CD4-positive, alpha-beta memory T cell (primary cell): Measurements from ENCODE around the gene ASB10. TPM values are rescaled to one million over a fixed set of nuclear protein-coding genes. Genes with fewer than 3 reads are reported as not detected.

Experiments
- CTCF ChIA-PET: fragments of 350-600 bp; sonication (Branson Sonifier 250); formaldehyde crosslinking; loops from one replicate; lab custom pipeline; 2021; ENCODE audit warnings: inconsistent platforms; ENCODE audit not compliant: partially characterized antibody; lab: Charles Lee
- POLR2A ChIA-PET: fragments of 350-600 bp; sonication (Branson Sonifier 250); formaldehyde crosslinking; loops from one replicate; lab custom pipeline; 2021; ENCODE audit not compliant: partially characterized antibody; lab: Charles Lee
- DNase-seq, 5 donors: peaks; one replicate each; pipeline versions ENCODE4 v3.0.0 to v3.0.0-alpha.2; 2020 to 2022; ENCODE audit warnings: mixed read lengths in 1 of 5
- H3K27ac ChIP-seq: one replicate; pipeline ENCODE4 v1.7.0; 2013; ENCODE audit warnings: low read depth, low read length
- H3K27me3 ChIP-seq: 2 replicates; pipeline ENCODE4 v1.7.0; 2013; ENCODE audit warnings: mild to moderate bottlenecking, low read length, moderate library complexity; ENCODE audit not compliant: insufficient read depth
- H3K36me3 ChIP-seq: 2 replicates; pipeline ENCODE4 v1.7.0; 2013; ENCODE audit warnings: mild to moderate bottlenecking, low read length, moderate library complexity; ENCODE audit not compliant: insufficient read depth
- H3K4me1 ChIP-seq: 2 replicates; pipeline ENCODE4 v1.7.0; 2013; ENCODE audit warnings: mild to moderate bottlenecking, low read length, moderate library complexity; ENCODE audit not compliant: insufficient read depth
- H3K4me3 ChIP-seq, 2 donors: one replicate each; pipeline ENCODE4 v1.7.0; 2013; ENCODE audit warnings: low read length in 2 of 2, mild to moderate bottlenecking in 1 of 2
- H3K9me3 ChIP-seq, 2 donors: one replicate each; pipeline ENCODE4 v1.7.0; 2013; ENCODE audit warnings: low read length in 2 of 2, control low read depth in 1 of 2; ENCODE audit not compliant: control insufficient read depth in 1 of 2
- H3K27ac Mint-ChIP-seq, 7 donors: one replicate each; pipeline ENCODE4 v1.8.0; 2020 to 2021; ENCODE audit warnings: mixed read lengths in 7 of 7, mild to moderate bottlenecking in 6 of 7, inconsistent platforms in 3 of 7, moderate library complexity in 3 of 7
- H3K27me3 Mint-ChIP-seq, 2 donors: one replicate each; pipeline ENCODE4 v1.8.0; 2020 to 2021; ENCODE audit warnings: mixed read lengths in 2 of 2
- H3K36me3 Mint-ChIP-seq, 2 donors: one replicate each; pipeline ENCODE4 v1.8.0; 2020 to 2021; ENCODE audit warnings: mixed read lengths in 2 of 2, inconsistent platforms in 1 of 2, mild to moderate bottlenecking in 1 of 2
- H3K4me1 Mint-ChIP-seq, 4 donors: one replicate each; pipeline ENCODE4 v1.8.0; 2020 to 2021; ENCODE audit warnings: mixed read lengths in 4 of 4, mild to moderate bottlenecking in 1 of 4
- H3K4me3 Mint-ChIP-seq, 8 donors: one replicate each; pipeline ENCODE4 v1.8.0; 2020 to 2021; ENCODE audit warnings: mixed read lengths in 8 of 8, mild to moderate bottlenecking in 7 of 8, moderate library complexity in 6 of 8, inconsistent platforms in 3 of 8
- H3K9me3 Mint-ChIP-seq, 8 donors: one replicate each; pipeline ENCODE4 v1.8.0; 2020 to 2021; ENCODE audit warnings: mixed read lengths in 8 of 8, mild to moderate bottlenecking in 5 of 8, inconsistent platforms in 3 of 8, moderate library complexity in 1 of 8
- intact Hi-C: fragments of 100-400 bp; cut with micrococcal nuclease; formaldehyde crosslinking; loops from one replicate; pipeline ENCODE4 v1.15.1; 2023
- polyA plus RNA-seq, 2 donors: library from polyadenylated mRNA; unstranded; fragments of 300-500 nt; fragmentation: Illumina TruSeq; gene quantifications; one replicate each; pipeline ENCODE4 v1.2.3, GENCODE V29; 2021
- total RNA-seq, 2 experiments: library from RNA; stranded (reverse); gene quantifications; one replicate each; pipeline ENCODE4 v1.2.3, GENCODE V29; 2021

ASB10 gene
- total and polyA plus RNA-seq, 4 experiments from 2014 or later = not detected

DNA sequence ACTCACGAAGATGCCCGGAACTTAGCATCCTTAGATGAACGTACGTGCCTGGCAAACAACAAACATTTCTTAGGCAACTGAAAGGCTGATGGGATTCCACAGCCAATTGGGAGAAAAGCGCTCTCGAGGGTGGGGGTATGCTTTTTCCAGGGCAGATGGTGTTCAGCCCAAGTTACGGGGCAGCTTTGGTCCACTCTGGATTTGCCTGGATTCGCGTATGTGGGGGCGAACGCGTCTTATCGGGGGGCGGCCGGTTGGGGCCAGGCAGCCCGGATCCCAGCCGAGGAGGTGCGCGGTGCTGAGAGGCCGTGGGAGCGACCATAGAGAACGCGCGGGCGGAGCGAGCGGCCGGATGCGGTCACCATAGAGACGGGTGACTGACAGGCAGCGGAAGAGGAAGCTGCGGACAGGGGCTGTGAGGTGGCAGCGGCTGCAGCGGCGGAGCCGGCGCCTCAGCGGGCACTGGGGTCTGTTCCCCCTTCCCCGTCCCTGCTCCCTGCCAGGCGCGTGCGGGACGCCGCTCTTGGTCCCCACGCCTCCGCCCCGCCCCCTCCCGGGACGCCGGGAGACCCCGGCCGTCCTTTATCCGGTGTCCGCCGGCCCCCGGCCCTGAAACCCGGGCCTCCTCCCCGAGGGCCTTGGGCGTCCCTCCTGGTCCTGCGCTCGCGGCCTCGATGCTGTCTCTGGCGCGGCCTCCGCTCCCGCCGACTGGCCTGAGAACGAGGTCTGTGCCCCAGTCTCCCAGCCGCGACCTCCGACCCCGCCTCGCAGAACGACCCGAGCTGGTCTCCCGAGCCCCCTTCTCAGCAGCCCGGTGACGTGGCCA lies 45.3 kb upstream of the ASB10 start, which contains the start of gene CHPF2:
Gene CHPF2, plus strand, starts transcription at position 393 of the 826 bp plus-strand sequence. CDS start 1,529 bp downstream, outside the sequence.
- peaks cover 18 to 55% (median 33%) of the 10 kb centered on the region in 4 donors for H3K4me1 Mint-ChIP-seq

DNA sequence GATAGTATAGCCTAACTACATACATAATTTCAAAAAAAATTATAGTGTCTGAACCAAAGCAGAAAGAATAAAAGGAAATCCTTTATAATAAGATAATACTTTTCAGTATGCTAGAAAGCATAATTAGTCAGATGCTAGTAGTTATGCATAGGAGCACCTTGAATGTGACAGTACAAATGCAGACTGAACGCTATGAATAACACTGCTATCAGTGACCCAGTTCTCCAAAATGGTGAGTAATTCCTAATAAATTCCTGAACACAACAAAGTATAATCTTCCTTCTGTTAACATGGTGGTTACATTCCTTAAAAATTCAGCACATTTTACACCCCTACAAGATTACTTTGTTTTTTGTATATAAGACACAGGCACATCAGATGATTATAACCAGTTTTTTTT lies 44.0 kb upstream of the ASB10 start:
- POLR2A ChIA-PET = no interaction called here

More for the DNA sequence above, 45.3 kb upstream of the ASB10 start, which contains the start of gene CHPF2:
- peak within 1 kb of the TSS; percentile 85 for H3K27ac ChIP-seq
- Mint-ChIP-seq H3K9me3 (no peaks in the 10 kb centered on the region), H3K27ac (peak within 1 kb of the TSS; percentile 95 to 99 (median 98)), H3K4me3 (peak within 1 kb of the TSS; percentile 98 to 100 (median 99)), H3K27me3 (no peaks in the 10 kb centered on the region), H3K36me3 (peaks cover 11 to 28% of the 10 kb centered on the region in 2 donors)
- ChIA-PET CTCF (interaction anchor here (2.1 kb wide), 1 partner anchor 11 kb away, joined by 16 read pairs; no protein-coding TSS in a partner anchor), POLR2A (interaction anchor here (0.9 to 3.6 kb wide), 6 partner anchors 11 to 115 kb away, joined by 3 to 50 read pairs (median 4); no protein-coding TSS in a partner anchor)
- no peaks in the 10 kb centered on the region for H3K27me3 ChIP-seq
- DNase-seq = peak; percentile 83 to 90 (median 87)
- H3K9me3 ChIP-seq = no peaks in the 10 kb centered on the region
- peaks cover 38% of the 10 kb centered on the region for H3K4me1 ChIP-seq
- peaks cover 22% of the 10 kb centered on the region for H3K36me3 ChIP-seq
- intact Hi-C loops = loop anchor here (1.0 to 5.0 kb wide), 3 partner anchors 12 to 400 kb away; partner anchors contain the start of genes FASTK and TMUB1
- H3K4me3 ChIP-seq = peak within 1 kb of the TSS; percentile 75 to 94

DNA sequence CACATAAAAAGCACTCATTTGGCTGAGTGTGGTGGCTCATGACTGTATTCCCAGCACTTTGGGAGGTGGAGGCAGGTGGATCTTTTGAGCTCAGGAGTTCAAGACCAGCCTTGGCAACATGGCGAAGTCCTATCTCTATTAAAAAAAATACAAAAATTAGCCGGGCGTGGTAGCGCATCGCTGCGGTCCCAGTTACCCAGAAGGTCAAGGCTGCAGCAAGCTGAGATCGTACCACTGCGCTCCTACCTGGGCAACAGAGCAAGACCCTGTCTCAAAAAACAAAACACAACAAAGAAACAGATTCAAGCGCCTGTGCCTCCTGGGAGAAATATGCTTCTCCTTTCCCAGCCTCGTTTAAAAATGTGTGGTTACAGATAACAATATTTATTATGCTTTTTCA lies 42.2 kb upstream of the ASB10 start:
- Mint-ChIP-seq H3K36me3 (peaks cover 16 to 36% of the 10 kb centered on the region in 2 donors), H3K27me3 (no peaks in the 10 kb centered on the region), H3K4me3 (no peak overlapping the region), H3K9me3 (no peaks in the 10 kb centered on the region), H3K27ac (no peak overlapping the region), H3K4me1 (peaks cover 38 to 64% (median 51%) of the 10 kb centered on the region in 4 donors)
- ChIA-PET POLR2A (interaction anchor here (0.6 kb wide), 1 partner anchor 29 kb away, joined by 4 read pairs; no protein-coding TSS in a partner anchor), CTCF (interaction anchor here (0.7 kb wide), 1 partner anchor 47 kb away, joined by 3 read pairs; no protein-coding TSS in a partner anchor)
- Histone ChIP-seq H3K27ac (no peak overlapping the region), H3K4me3 (no peak overlapping the region), H3K27me3 (no peaks in the 10 kb centered on the region), H3K36me3 (peaks cover 7% of the 10 kb centered on the region), H3K4me1 (peaks cover 47% of the 10 kb centered on the region), H3K9me3 (no peaks in the 10 kb centered on the region)
- intact Hi-C loops = no loop called here
- no peak for DNase-seq

More for the DNA sequence above, 44.0 kb upstream of the ASB10 start:
- Histone ChIP-seq H3K9me3 (no peaks in the 10 kb centered on the region), H3K27ac (no peak overlapping the region), H3K4me1 (peaks cover 43% of the 10 kb centered on the region), H3K36me3 (peaks cover 11% of the 10 kb centered on the region), H3K4me3 (no peak overlapping the region), H3K27me3 (no peaks in the 10 kb centered on the region)
- Mint-ChIP-seq H3K27me3 (no peaks in the 10 kb centered on the region), H3K9me3 (no peaks in the 10 kb centered on the region), H3K4me1 (peaks cover 28 to 63% (median 38%) of the 10 kb centered on the region in 4 donors), H3K27ac (peak overlapping the region in 5 of 7 donors; percentile 40 to 99 (median 97)), H3K36me3 (peaks cover 3 to 23% of the 10 kb centered on the region in 2 donors), H3K4me3 (peak overlapping the region in 6 of 8 donors; percentile 18 to 99 (median 97))
- CTCF ChIA-PET = no interaction called here
- DNase-seq = no peak
- intact Hi-C loops = loop anchor here (5.0 kb wide), 1 partner anchor 149 kb away; the partner anchor contains the start of genes FASTK and TMUB1

DNA sequence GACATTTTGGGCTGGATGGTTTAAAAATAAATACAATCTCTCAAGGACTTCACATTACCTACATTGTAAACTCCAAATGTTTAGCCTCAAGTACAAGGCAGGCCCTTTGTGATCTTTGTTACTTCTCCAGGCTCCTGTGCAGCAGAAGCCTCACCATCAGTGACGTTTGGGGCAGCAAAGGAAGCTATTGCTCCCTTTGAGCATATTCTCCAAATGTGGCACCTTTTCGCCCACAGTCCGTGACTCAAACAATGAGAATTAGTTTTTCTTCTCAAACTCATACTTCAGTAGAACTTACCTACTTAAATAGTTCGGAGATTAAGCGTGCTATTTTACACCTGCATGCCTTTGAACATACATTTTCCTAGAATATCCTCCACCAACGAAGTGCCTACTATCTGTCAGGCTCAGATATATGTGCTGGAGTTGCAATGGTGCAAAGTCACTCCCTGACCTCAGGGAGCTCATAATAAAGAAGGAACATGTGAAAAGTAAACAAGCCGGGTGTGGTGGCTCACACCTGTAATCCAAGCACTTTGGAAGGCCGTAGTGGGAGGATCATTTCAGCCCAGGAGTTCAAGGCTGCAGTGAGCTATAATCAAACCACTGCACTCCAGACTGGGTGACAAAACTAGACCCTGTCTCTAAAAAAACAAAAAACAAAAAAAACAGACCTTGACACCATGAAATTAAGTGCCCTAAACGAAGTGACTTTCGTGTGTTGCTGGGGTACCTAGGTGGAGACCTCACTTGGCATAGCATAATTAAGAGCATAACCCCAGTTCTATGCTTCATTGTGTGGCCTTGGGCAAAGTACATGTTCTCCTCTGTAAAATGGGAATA lies 41.2 kb upstream of the ASB10 start:
- Histone ChIP-seq H3K27ac (peak overlapping the region; percentile 83), H3K4me3 (peak overlapping the region; percentile 62 to 80), H3K9me3 (no peaks in the 10 kb centered on the region), H3K4me1 (peaks cover 37% of the 10 kb centered on the region), H3K27me3 (no peaks in the 10 kb centered on the region), H3K36me3 (peaks cover 17% of the 10 kb centered on the region)
- intact Hi-C loops = no loop called here
- Mint-ChIP-seq H3K36me3 (peaks cover 18 to 36% of the 10 kb centered on the region in 2 donors), H3K27ac (peak overlapping the region; percentile 95 to 98 (median 96)), H3K4me3 (peak overlapping the region; percentile 95 to 100 (median 96)), H3K27me3 (no peaks in the 10 kb centered on the region), H3K4me1 (peaks cover 31 to 59% (median 44%) of the 10 kb centered on the region in 4 donors), H3K9me3 (no peaks in the 10 kb centered on the region)
- POLR2A ChIA-PET = interaction anchor here (0.7 to 3.6 kb wide), 8 partner anchors 10 to 1513 kb away, joined by 3 to 32 read pairs (median 7); no protein-coding TSS in a partner anchor
- DNase-seq = no peak
- CTCF ChIA-PET = interaction anchor here (1.3 to 2.9 kb wide), 3 partner anchors 9 to 265 kb away, joined by 3 to 33 read pairs (median 4); no protein-coding TSS in a partner anchor

DNA sequence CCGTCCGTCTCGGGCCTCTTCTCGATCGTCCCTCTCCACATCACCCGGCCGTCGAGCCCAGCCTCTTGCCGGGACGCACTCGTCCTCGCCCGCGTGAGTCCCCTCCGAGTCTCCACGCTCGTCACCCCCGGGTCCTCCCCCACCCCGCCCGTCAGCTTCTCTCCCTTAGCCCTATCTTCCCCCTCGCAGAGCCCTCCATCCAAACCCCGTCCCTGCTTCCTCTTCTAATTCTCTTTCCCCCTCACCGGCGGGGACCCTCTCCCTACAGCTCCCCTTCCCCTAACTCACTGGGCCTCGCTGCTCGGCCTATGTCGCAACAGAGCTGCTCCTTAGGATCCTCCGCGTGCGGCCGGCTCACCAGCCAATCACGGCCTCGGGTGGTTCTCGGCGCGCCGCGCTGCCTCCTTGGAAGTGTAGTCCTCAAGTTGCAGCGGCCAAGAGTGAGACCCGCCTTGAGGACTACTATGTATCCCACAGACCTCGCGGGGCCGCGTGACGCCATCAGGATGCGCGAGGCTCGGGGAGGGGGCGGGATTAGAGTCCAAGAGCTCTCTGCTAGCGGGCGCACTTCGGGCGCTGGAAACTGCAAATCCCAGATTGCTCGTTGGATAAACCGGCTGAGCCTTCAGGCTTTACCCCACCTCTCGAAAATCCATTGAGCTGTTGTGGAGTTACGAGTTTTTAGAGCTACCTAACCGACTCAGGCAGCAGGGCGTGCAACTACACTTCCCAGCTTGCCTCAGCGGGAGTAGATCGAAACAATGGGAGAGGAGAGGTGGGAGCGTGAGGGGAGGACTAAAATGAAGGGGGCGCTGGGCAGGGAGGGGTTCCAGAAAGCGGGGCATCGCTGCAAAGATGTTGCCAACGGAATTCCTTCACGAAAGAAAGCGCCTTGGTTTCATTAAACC lies 40.1 kb upstream of the ASB10 start, which contains the start of gene ABCF2:
Gene ABCF2, minus strand, starts transcription at position 331 of the 908 bp plus-strand sequence. CDS start 747 bp downstream, outside the sequence.
- DNase-seq = peak; percentile 94 to 99 (median 95)
- Histone ChIP-seq H3K36me3 (peaks cover 28% of the 10 kb centered on the region), H3K4me3 (peak within 1 kb of the TSS; percentile 62 to 80), H3K4me1 (peaks cover 34% of the 10 kb centered on the region), H3K27ac (peak within 1 kb of the TSS; percentile 83), H3K9me3 (no peaks in the 10 kb centered on the region), H3K27me3 (no peaks in the 10 kb centered on the region)
- peak within 1 kb of the TSS; percentile 95 to 100 (median 96) for H3K4me3 Mint-ChIP-seq
- ChIA-PET POLR2A (interaction anchor here (0.6 to 3.6 kb wide), 22 partner anchors 9 to 1512 kb away, joined by 3 to 32 read pairs (median 4); partner anchors contain the start of genes GBX1, H2BK1, NUB1 and RHEB), CTCF (interaction anchor here (0.5 to 2.9 kb wide), 6 partner anchors 10 to 264 kb away, joined by 3 to 33 read pairs (median 3); no protein-coding TSS in a partner anchor)
- H3K27ac Mint-ChIP-seq = peak within 1 kb of the TSS; percentile 95 to 98 (median 96)
- intact Hi-C loops = loop anchor here (1.0 to 2.0 kb wide), 6 partner anchors 17 to 1389 kb away; partner anchors contain the start of genes PRKAG2, SLC4A2 and ZNF862
- peaks cover 29 to 52% (median 40%) of the 10 kb centered on the region in 4 donors for H3K4me1 Mint-ChIP-seq
- peaks cover 26 to 39% of the 10 kb centered on the region in 2 donors for H3K36me3 Mint-ChIP-seq
- H3K27me3 Mint-ChIP-seq = no peaks in the 10 kb centered on the region
- H3K9me3 Mint-ChIP-seq = peaks cover 0 to 2% (median 0%) of the 10 kb centered on the region in 8 donors
